AG08396 (cell line): Measurements from ENCODE around the gene MTNR1A.
A peak's percentile ranks its signal among the peaks of the same experiment; 100 is the strongest.

Source experiments
- DNase-seq: peaks from one replicate; pipeline ENCODE4 v3.0.0; 2012; ENCODE audit warnings: low spot score, mixed read lengths

MTNR1A gene

DNA sequence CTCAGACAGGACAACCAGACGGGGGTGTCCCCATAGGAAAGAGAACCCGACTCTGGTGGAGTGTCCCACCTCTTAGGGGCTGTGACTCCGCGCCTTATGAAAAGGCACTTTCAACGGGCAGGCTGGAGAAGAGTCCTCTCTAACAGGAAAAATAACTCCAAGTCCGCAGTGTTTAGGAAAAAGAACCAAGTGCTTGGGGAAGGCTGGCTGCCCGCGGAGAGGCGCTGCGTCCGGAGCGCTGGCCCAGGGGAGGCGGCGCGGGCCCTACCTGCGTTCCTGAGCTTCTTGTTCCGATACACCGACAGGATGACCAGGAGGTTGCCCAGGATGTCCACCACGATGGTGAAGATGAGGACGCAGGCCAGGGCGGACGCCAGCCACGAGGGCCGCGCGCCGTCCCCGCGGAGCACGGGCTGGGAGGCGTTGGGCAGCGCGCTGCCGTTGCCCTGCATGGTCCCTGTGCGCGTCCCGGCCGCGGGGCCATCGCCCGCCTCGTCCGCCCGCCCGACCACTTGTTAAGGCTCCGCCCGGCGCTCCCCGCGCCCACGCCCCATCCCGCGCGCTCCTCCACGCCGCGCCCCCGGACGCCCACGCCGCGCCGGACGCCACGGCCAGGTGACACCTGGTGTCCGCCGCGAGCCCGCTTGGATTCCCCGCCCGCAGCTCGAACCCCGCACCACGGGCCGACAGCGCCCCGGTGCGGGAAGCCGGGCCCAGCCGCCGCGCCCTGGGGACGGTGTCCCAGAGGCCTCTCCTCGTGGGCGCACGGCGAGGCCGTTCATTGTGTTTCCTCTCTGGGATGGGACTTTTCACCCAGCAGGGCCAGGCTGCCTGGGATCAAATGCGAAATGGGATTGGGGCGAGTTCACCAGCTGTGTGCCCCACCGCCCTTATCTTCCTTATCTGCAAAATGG, at the start of gene MTNR1A:
Gene MTNR1A, minus strand, starts transcription at position 654 of the 914 bp plus-strand sequence. Its CDS starts 202 bp downstream, at position 452.
- DNase-seq: peak; percentile 20

DNA sequence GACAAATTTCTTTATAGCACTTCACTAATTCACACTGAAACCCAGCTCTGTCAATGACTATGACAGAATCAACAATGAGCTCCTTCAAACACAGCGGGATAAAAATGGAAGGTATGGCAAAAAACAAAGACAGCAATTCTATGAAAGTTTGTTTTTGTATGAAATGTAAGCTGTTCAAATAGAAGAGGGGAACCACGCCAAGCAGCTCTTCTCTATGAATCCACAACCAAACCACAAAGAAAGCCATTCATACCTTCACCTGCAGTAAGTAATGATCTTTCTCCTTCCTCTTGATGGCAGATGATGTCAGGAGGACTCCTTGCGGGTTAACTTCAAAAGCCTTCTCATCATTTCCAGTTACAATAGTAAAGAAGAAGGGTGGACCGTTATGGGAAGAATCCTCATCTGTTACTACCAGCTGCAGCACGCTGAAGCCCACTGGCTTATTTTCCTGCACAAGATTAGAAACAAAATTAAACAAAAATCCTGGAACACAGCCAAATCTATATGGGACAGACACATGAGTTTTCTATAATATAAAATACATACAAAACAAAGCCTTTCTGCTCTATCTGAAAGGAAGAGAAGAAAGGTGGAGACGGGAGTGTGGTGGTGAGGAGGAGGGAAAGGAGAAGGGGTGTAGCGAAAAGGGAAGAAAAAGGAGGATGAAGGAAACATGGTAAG, 48.9 kb upstream of the MTNR1A start:
- DNase-seq: no peak

DNA sequence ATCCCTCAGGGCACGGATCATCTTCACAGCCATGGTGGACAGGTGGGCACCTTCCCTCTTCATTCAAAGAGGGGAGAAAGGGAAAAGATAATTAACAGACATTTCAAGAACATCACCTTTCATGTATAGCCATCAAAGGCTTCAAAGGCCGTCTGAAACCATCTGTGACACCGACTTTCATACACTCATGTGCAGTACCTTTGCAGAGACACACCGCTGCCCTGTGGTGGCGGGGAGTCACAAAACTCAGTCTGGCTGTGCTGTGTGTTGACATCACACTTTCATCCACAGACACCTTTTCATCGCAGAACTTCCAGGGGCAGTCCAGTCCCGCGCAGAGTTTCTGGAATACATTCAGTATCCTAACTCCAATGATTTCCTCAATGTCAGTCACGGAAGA, 47.6 kb upstream of the MTNR1A start:
- no peak for DNase-seq

DNA sequence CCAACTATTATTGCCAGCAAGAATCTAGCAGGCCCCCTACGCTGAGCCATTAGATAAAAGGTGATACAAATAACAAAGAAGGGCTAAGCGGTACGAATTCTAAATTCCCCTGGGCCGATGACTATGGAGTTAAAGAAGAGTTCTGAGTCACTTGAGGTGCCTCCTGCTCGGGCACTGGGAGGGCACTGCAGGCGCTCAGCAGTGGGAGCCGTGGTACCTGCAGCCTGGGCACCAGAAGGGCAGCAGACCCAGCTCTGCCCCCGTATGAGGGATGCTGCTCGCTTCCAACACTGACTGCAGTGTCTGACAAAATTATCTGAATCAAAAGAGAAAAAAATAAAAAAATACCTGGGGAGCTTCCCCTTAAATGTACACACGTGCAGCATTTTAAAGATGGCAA, 44.1 kb upstream of the MTNR1A start:
- DNase-seq: no peak

DNA sequence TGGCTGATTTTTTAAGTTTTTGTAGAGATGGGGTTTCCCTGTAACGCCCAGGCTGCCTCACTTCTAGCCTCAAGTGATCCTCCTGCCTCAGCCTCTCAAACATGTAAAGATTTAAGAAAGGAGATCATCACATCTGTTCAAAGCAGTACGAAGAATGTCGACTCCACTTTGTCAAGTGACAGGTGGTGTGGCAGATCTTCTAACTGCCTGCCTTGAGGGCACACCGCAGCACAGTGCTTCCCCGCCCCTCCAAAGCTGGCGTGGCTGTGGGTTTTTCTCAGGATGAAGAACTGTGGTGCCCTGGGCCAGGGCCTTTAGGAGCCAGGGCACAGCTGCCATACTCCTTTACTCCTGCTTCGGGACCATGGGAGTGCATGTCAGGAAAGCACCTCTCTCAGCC, 43.3 kb upstream of the MTNR1A start:
- no peak for DNase-seq

DNA sequence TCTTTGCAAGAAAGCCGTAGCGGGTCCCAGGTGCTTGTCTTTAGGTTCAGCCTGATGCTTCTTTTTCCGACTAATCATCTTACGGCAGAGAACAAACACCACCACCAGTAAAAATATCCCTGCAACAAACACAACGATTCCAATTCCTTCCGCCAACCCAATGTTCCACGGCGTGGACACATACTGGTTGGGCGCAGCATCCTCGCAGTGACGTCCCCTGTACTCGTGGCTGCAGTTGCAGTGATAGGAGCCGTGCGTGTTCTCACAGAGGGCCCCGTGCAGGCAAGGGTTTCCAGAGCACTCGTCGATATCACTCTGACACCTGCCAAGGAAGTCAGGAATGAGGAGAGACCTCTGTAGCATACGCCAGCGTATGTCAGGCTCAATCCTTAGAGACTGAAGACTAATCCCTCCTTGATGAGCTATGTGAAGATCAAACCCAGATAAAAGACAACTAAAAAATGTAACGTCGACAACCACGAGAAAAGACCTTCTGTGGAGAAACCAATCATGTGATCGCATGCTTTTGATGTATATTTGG, 41.6 kb upstream of the MTNR1A start:
- DNase-seq: no peak

DNA sequence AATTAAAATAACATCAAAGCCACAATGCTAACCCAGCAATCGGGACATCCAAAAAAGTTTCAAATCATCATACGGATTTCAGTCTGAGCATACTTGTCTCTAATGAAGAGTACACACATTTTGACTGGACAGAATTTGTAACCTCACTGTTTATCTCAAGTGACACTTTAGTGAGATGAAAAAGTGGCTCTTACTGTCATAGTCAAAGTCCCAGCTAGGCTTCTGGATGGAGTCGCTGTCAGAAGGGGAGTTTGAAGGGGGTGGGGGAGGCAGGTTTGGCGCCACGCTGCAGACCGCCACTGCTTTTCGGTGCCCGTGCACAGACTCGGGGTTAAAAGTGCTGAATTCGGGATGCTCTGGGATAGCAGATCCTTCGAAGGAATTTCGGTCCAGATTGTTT, 41.0 kb upstream of the MTNR1A start:
- no peak for DNase-seq

DNA sequence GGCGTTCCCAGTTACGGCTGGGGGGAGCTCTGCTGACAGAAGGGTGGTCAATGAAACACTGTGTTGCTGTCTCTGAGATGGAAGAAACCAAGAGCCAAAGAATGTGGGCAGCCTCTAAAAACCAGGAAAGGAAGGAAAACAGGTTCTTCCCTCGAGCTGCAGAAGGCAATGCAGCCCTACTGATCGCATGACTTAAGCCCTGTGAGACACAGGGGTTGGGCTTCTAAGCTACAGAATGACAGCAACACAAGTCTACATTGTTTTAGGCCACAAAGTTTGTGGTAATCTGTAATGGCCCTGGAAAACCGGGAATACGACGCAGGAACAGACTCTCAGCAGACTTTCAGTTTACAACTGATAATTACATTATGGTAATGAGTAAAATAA, 38.2 kb upstream of the MTNR1A start:
- no peak for DNase-seq

DNA sequence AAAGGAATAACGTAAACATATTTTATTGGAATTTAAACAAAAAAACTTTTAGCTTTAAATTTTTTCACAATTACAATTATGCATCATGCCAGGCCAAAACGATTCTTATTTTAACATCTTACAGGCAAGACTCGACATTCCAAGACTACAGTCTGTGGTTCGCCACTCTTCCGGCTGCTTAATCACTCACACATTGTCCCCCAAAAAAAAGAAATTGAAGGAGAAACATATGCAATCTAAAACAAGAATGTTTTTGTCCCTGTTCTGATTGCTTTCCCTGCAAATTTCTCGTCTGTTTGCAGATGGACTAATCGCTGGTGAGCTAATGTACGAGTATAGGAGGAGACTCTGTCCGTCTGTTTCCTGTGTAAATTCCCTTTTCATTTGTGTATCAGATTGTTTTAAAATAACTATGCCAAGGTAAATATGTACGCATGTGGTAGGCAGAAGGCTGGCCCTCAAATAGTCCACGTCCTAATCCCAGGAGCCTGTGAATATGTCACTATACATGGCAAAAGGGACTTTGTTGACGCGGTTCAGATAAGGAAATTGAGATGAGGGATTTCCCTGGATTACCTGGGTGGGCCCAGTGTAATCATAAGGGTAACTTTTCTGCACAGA, 37.7 kb upstream of the MTNR1A start:
- DNase-seq: no peak

DNA sequence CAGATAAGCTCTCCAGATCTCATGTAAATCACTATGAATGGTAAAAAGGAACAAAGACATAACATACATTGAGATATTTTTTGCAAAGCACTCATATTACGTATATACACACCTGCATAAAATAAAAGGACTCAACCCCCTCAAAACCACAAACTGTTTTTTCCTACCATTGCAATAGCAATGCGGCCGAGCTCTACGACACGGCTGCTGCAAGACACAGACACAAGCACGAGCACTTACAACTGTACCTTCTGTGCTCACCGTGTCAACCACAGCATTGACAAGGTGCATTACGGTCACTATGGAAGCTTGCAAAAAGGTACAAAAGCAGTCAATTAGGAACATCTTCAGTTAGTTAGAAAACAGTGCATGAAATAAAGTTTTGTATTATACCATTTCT, 37.1 kb upstream of the MTNR1A start:
- DNase-seq: no peak

DNA sequence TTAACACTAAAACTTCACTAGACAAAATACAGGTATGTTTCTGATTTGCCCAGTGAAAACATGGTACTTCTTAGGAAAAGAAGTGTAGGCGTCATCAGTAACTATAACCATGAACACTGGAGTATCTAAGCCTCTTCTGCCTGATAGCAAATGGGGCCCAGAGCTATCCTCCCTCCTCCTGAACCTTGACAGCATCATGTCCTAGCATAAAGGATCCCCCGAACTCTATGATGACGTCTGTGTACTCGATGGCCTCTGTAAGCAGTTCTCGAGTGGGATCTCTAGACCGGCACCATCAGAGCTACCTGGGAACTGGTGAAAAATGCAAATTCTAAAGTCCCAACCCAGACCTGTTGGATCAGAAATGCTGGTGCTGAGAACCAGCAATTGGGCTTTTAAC, 36.3 kb upstream of the MTNR1A start:
- no peak for DNase-seq

DNA sequence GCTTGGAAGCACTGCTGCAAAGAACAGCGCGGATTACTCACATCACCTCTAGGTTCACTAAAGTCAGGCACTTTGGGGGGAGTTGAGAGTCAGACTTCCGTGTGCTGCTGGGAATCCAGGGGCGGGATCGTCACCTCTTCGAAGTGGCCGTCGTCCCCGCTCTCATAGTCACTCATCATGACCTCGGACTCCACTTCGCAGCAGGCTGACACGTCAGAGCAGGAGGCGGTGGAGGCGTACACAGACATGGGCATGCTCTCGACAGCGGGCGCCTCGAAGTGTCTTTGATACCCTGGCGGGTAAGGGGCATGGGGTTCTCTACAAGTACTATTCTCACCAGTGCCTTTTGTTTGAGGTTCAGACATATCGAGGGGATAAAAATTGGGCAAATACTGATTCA, 33.1 kb upstream of the MTNR1A start:
- DNase-seq: no peak

DNA sequence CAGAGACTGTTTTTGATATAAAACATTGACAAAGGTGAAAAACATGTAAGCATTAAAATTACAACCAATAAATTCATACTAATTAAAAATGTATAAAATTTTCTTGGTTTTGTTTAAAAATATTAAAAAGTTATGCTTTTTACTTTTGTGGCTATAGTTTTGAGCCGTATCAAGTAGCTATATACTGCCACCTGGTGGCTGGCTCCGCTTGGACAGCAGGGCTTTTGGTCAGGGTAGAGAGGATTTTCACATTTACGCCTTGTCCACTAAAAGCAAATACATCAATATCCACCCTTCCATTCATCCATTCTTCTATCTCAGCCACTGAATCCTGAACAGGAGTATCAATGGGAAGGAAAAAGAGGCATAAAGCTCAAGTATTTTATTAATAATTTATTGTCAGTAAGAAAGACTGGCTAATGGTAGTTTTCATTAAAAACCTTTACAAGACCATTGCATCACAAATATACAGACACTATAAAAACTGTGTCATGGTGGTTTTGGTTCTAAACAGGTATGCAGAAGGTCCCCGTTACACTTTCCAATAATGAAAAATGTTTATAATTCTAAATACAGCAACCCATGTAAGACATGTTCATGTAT, 32.1 kb upstream of the MTNR1A start:
- peak; percentile 57 for DNase-seq

DNA sequence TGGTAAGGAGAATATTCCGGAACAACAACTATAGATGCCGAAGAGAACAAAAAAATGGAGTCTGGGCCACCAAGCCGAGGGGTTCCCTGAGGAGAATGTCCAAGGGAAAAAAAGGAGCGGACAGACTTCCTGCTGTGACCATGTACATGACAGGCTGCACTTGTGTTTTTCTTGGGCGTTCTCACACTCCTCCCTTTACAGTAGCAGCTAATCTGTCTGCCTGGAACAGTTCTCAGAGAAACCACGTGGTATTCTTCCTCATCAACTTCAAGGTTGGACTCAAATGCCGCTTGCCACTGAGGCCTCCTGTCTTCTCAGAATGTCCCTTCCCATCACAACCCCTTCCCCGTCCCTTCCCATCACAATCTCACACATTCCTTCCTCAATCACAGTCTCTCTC, 30.8 kb upstream of the MTNR1A start:
- DNase-seq: no peak

DNA sequence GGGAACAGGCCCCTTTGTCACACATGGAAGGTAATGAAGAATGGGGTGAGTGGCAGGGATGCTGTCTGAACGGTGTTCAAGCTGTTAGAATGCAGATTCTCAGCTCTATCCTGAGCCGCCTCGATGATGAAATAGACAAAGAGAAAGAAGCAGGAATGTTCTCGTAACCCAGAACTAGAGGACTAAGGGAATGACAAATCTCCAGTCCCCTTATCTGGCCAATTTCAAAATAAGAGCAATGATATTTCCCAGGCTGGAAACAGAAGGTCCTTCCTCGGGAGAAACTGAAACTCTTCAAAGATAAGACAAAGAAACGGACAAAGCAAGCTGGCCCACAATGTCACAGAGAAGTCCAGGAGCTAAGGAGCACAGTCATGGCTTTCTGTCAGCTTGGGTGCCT, 29.5 kb upstream of the MTNR1A start:
- no peak for DNase-seq

DNA sequence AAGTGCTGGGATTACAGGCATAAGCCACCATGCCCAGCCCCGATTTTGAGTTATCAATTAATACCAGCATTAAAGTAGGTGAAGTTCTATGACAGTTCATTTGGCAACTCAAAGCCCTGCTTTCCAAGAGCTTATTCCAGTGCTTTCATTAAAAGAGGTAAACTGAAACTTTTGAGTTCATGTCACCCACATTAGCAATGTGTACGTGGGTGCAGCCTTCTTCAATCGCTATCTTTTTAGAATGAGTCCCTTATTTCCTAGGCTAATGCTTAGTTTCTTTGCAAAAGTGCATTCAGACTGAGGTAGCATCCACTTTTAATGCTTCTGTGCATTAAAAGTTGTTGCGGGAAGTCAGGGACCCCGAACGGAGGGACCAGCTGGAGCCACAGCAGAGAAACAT, 26.1 kb upstream of the MTNR1A start:
- DNase-seq: no peak

DNA sequence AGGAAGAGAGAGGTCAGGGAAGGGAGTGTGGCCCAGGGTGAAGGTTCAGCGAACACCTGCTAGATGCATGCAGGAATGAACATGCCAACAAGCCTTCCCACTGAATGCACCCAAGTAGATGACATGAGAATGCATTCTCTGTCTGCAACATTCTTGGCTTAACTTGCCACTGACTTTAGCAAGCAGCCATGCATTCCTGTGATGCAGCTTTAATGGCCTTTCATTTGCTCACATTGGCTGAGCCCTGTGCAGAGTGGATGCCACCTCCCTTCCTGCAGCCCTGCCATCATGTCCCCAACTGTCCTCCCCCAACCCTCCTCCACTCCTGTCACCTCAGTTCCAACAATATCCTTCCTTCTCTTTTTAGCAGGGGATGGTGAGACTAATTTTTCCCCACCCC, 25.3 kb upstream of the MTNR1A start:
- DNase-seq: no peak

DNA sequence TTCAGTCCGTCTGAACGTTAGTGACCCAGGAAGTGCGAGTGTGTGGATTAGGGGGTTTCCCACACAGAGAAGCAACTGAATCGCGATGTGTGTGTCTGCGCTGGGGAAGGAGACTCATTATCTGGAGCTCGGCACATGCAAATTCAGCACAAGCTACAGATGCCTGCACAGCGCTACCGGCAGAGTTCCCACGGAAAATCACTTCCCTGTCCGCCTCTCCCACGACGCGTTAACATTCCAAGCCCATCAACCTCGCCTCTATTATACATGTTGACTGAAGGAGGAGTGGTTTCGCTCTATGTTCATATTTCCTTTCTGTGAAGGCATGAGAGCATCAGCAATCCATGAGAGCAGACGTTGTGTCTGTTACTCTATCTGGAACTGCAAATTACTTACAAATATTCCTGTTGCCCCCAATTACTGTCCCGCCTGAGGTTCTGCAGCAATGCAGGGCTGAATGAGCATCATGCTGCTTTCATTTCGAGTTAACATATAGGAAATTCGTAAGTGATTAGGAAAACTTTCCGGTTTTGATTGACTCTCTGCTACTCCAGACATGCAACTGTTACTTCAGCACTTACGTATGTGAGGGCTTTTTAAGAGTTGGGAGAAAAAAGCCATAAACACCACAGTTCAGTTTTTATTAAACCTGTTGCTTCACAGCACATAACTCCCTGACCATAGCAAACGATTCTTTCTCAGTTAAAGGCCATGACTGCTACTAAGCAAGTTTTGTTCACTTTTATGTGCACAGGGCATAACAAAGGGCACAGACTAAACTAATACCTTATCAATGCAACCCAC, 15.0 kb upstream of the MTNR1A start:
- peak; percentile 52 for DNase-seq

DNA sequence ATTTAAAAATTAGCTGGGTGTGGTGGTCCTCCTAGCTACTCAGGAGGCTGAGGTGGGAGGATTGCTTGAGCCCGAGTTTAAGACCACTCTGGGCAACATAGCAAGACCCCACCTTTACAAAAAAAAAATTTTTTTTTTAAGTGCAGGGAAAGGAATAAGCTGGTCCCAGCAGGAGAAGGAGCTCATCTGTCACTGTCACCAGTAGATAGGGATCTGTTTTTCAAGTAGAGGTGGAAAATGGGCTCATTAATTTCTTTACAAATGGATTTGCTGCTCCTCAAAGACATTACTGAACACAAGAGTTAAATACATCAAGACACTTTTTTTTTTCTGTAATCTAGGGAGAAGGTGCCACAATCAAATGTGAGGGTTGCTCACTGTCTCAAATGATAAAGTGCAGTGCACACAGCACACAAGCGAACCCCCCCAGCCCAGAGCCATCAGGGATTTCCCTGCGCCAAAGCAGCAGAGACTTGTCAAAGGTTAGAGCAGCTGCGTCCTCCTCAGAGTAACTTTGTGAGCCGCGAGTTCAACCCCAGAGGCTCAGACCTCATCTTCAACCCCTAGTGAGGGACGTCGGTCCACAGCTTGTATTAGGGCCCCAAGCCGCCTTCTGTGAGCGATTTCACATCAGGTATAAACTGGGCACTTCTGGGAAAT, 14.3 kb upstream of the MTNR1A start:
- DNase-seq: no peak

DNA sequence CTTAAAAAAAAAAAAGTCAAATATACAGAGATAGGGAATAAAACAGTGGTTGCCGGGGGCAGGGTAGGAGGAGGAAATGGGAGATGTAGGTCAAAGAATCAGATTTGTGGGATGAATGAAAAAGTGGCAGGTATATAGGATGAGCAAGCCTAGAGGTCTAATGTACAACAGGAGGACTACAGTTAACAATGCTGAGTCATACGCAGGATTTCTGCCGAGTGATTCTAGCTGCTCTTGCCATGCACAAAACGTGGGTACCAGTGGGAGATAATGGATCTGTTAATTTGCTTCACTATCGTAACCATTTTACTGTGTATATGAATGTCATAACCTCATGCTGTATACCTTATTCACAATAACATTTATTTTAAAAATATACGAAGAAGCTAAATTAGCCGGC, 10.7 kb upstream of the MTNR1A start:
- DNase-seq: no peak

DNA sequence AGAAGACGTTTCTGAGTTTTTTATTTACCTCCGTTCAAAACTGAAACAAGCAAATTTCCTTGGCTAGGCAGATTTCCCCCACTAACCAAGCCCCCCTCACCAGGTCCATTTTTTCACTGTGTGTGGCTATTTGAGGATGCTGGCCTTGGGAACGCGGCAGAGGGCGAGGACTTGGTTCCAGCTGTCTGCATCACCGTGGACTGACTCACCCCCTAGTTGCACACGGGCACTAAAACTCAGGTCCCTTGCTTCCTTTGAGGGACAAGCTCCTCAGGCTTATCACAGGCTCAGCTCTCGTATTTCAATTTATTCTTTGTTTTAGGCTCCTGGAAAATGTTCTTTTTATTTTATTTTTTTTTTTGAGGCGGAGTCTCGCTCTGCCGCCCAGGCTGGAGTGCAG, 8.4 kb upstream of the MTNR1A start:
- DNase-seq: no peak
